ENCODE measurements around the gene KATNB1. TPM values are rescaled to one million over a fixed set of nuclear protein-coding genes. Genes with fewer than 3 reads are reported as not detected.

Gene KATNB1
- polyA plus RNA-seq, 3 donors, result 16.9 to 35.6 (median 17.7) TPM

GRCh38 chr16:57766714-57767348, 31.3 kb downstream of the KATNB1 start:
- H4K20me1 ChIP-seq (ENCODE audit: insufficient read depth, low read length), result no peaks in the 10 kb centered on the region
- Mint-ChIP-seq H3K9me3 (peaks cover 0 to 2% (median 0%) of the 10 kb centered on the region in 7 donors), H3K27me3 (ENCODE audit: low read depth in 3 of 3) (peaks cover 0 to 2% (median 0%) of the 10 kb centered on the region in 3 donors), H3K4me3 (no peak overlapping the region), H3K36me3 (no peaks in the 10 kb centered on the region), H3K4me1 (peaks cover 3% of the 10 kb centered on the region), H3K27ac (no peak overlapping the region)
- no peak for DNase-seq
- TF ChIP-seq CTCF (IDR thresholded peaks at IDR 0.05), result no peak
- no peak overlapping the region for H3K4me3 ChIP-seq (replicated peaks in 1 of 3; ENCODE audit: low read depth in 2 of 3, low read length in 3 of 3)
- WGBS (ENCODE audit: insufficient coverage), result 96% methylated on average over 15 of the region's 15 CpGs
- no peaks in the 10 kb centered on the region for H3K9me3 ChIP-seq (replicated peaks in 1 of 2; ENCODE audit: control insufficient read depth in 1 of 2, insufficient read depth in 1 of 2, low read length in 2 of 2)
- intact Hi-C loops (cut with micrococcal nuclease), result no loop called here
- no peak overlapping the region for H2AFZ ChIP-seq (ENCODE audit: insufficient read depth, low read depth, low read length, poor library complexity, severe bottlenecking)
- no peaks in the 10 kb centered on the region for H3K79me2 ChIP-seq (ENCODE audit: insufficient read depth, low read length)
- H3K27me3 ChIP-seq (ENCODE audit: control insufficient read depth in 2 of 2, insufficient read depth in 2 of 2, low read length in 2 of 2), result no peaks in the 10 kb centered on the region
- no peaks in the 10 kb centered on the region for H3K36me3 ChIP-seq (replicated peaks in 1 of 2; ENCODE audit: control insufficient read depth in 1 of 2, insufficient read depth in 2 of 2, low read length in 2 of 2)
- H3K4me2 ChIP-seq (replicated peaks; ENCODE audit: extremely low read depth, low read length, poor library complexity, severe bottlenecking), result no peak overlapping the region
- H3K4me1 ChIP-seq (ENCODE audit: control insufficient read depth in 1 of 2, insufficient read depth in 2 of 2, low read length in 2 of 2), result no peaks in the 10 kb centered on the region
- no peak overlapping the region for H3K27ac ChIP-seq (ENCODE audit: low read depth in 1 of 2, low read length in 2 of 2)
- H3K9ac ChIP-seq (ENCODE audit: insufficient read depth, low read length, poor library complexity, severe bottlenecking), result no peak overlapping the region

- H3K9ac ChIP-seq (ENCODE audit: insufficient read depth, low read length, poor library complexity, severe bottlenecking), result no peak overlapping the region
Measured at GRCh38 chr16:57769541-57770145, 34.1 kb downstream of the KATNB1 start.

More at GRCh38 chr16:57769541-57770145, 34.1 kb downstream of the KATNB1 start:
- H4K20me1 ChIP-seq (ENCODE audit: insufficient read depth, low read length), result no peaks in the 10 kb centered on the region
- 99% methylated on average over 21 of the region's 22 CpGs for WGBS (ENCODE audit: insufficient coverage)
- Mint-ChIP-seq H3K27me3 (ENCODE audit: low read depth in 3 of 3) (peaks cover 0 to 2% (median 0%) of the 10 kb centered on the region in 3 donors), H3K4me3 (no peak overlapping the region), H3K4me1 (no peaks in the 10 kb centered on the region), H3K36me3 (no peaks in the 10 kb centered on the region), H3K27ac (no peak overlapping the region), H3K9me3 (peaks cover 0 to 4% (median 0%) of the 10 kb centered on the region in 7 donors)
- no peaks in the 10 kb centered on the region for H3K36me3 ChIP-seq (replicated peaks in 1 of 2; ENCODE audit: control insufficient read depth in 1 of 2, insufficient read depth in 2 of 2, low read length in 2 of 2)
- H2AFZ ChIP-seq (ENCODE audit: insufficient read depth, low read depth, low read length, poor library complexity, severe bottlenecking), result no peak overlapping the region
- H3K4me3 ChIP-seq (replicated peaks in 1 of 3; ENCODE audit: low read depth in 2 of 3, low read length in 3 of 3), result no peak overlapping the region
- no peak for TF ChIP-seq CTCF (IDR thresholded peaks at IDR 0.05)
- no peaks in the 10 kb centered on the region for H3K79me2 ChIP-seq (ENCODE audit: insufficient read depth, low read length)
- H3K27me3 ChIP-seq (ENCODE audit: control insufficient read depth in 2 of 2, insufficient read depth in 2 of 2, low read length in 2 of 2), result no peaks in the 10 kb centered on the region
- H3K4me2 ChIP-seq (replicated peaks; ENCODE audit: extremely low read depth, low read length, poor library complexity, severe bottlenecking), result no peak overlapping the region
- no peak for DNase-seq
- H3K4me1 ChIP-seq (ENCODE audit: control insufficient read depth in 1 of 2, insufficient read depth in 2 of 2, low read length in 2 of 2), result no peaks in the 10 kb centered on the region
- H3K27ac ChIP-seq (ENCODE audit: low read depth in 1 of 2, low read length in 2 of 2), result no peak overlapping the region
- intact Hi-C loops (cut with micrococcal nuclease), result no loop called here
- H3K9me3 ChIP-seq (replicated peaks in 1 of 2; ENCODE audit: control insufficient read depth in 1 of 2, insufficient read depth in 1 of 2, low read length in 2 of 2), result no peaks in the 10 kb centered on the region

All from CD14-positive monocyte (primary cell).